Measurements from ENCODE around the gene NINJ1.

The NINJ1 gene

DNA sequence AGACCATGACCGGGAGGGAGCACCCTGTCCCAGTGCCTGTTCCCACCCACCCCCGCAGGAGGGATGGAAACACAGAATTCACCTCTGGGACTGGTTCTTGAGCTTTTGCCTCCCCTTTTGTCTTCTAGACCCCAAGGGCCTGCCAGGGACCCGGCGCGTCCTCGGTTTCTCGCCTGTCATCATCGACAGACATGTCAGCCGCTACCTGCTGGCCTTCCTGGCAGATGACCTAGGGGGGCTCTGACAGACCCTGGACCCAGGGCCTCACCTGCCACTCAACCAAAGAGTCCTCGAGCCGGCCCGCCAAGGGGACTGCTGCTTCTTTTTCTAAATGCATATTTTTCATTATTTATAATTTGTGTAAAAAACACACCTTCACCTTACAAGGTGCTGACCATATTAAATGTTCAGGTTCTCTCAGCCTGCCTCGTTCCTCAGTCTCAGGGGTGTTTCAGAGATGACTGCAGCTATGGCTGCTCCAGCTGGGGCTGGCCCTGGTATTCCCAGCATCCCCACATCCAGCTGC lies 21.1 kb downstream of the NINJ1 start:
- DNase-seq (ENCODE audit: insufficient read length, low spot score) (peak; percentile 4), FAIRE-seq (no peak)
- TF ChIP-seq CTCF (IDR thresholded peaks at IDR 0.05; ENCODE audit: insufficient read depth, missing control alignments): no peak

DNA sequence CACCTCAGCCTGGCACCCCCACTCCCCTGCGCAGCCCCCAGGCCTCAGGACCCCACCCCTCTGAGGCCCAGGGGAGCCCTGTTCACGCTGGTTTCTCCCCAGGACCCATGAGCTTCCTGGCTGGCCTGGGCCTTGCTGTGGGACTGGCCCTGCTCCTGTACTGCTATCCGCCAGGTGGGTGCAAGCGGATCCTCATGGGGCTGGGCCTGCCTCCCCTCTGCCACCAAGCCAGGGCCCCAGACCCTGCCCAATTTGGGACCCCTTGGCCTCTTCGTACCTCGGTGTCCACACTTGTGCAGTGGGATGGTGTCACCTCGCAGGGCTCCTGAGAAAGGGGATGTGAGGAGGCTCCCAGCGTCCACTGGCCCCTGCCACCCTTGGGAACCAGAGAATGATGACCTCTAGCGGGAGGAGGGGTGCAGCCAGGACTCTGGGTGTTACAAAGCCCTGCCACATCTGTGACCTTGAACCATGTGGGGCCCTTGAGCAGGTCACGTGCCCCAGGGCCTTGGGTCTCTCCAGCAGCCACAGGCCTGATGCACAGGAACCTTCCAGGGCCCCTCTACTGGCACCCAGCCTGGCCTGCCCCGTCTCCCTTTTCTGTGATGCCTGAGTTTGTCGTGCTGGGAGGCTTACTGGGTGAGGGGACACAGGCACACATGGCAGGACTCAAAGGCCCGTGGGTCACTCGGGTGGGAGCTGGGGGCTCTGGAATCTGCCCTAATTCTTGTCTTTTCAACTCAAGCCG lies 21.8 kb downstream of the NINJ1 start:
- FAIRE-seq: no peak
- TF ChIP-seq CTCF (IDR thresholded peaks at IDR 0.05; ENCODE audit: insufficient read depth, missing control alignments): no peak
- DNase-seq (ENCODE audit: insufficient read length, low spot score): peak; percentile 4

DNA sequence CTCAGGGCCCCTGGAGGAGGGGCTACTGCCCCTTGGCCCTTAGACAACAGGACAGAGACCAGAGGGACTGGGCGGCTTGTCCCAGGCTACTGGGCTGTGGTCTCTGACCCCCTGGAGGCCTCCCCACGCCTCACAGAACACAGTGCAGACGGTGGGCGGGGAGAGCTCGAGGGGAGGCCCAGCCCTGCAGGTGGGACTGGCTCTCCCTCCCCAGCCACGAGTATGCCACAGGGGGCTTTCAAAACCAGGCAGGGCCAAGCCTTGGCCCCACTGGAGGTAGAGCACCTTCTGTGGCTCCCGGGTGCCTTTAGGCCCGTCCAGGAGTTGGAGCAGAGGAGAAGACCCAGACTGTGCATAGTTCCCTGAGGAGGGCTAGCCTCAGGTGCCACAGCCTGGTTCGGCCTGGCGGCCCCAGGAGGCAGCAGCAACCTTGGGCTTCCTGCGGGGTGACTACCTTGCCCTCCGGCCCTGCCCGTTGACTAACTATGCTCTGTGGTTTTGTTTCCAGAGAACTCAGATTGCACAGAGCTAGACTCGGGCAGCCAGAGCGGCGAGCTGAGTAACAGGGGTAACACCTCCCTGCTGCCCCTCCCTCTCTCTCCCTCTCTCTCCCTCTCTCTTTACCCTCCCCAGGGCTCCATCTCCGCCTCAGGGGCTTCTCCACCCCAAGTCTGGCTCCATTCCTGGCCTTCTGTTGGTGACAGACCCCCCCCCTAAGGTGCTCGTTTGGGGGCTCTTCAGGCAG lies 22.5 kb downstream of the NINJ1 start:
- FAIRE-seq (no peak), DNase-seq (ENCODE audit: insufficient read length, low spot score) (peak; percentile 6)
- no peak for TF ChIP-seq CTCF (IDR thresholded peaks at IDR 0.05; ENCODE audit: insufficient read depth, missing control alignments)

- DNase-seq (ENCODE audit: insufficient read length, low spot score): peak; percentile 2
- FAIRE-seq: no peak
- TF ChIP-seq CTCF (IDR thresholded peaks at IDR 0.05; ENCODE audit: insufficient read depth, missing control alignments): no peak
These were observed 23.1 kb downstream of the NINJ1 start for GRCh38 chr9:93111001-93111370.

GRCh38 chr9:93110311-93110855 lies 23.7 kb downstream of the NINJ1 start:
- FAIRE-seq (no peak), DNase-seq (ENCODE audit: insufficient read length, low spot score) (no peak)
- TF ChIP-seq CTCF (IDR thresholded peaks at IDR 0.05; ENCODE audit: insufficient read depth, missing control alignments): no peak

- DNase-seq (ENCODE audit: insufficient read length, low spot score) (peak; percentile 3), FAIRE-seq (no peak)
- TF ChIP-seq CTCF (IDR thresholded peaks at IDR 0.05; ENCODE audit: insufficient read depth, missing control alignments): no peak
These were observed 25.6 kb downstream of the NINJ1 start for GRCh38 chr9:93108291-93109041.

All from D721Med (cell line).